SK-N-SH (cell line): ENCODE results near the gene CASQ1. TPM values are rescaled to one million over a fixed set of nuclear protein-coding genes. Genes with fewer than 3 reads are reported as not detected.

ENCODE experiments used
- CTCF ChIA-PET: fragments of 300-600, 350-600 bp; formaldehyde crosslinking; extraction: SDS; loops from one replicate; lab custom pipeline; 2021; lab: Yijun Ruan, JAX
- POLR2A ChIA-PET: fragments of 350-600 bp; sonication (Branson Sonifier 250); formaldehyde crosslinking; extraction: SDS; loops from one replicate; lab custom pipeline; 2020; ENCODE audit warnings: antibody characterized with exemption, inconsistent platforms; lab: Yijun Ruan, JAX
- DNase-seq: peaks from one replicate; pipeline ENCODE4 v3.0.0; 2012
- H2AFZ ChIP-seq: fragments of 200-600 bp; sonication (generic); 2 replicates; pipeline ENCODE4 v1.8.1; 2016; ENCODE audit warnings: antibody characterized with exemption, mild to moderate bottlenecking, low read depth
- H3F3A ChIP-seq: fragments of 200-600 bp; sonication (generic); replicated peaks from 2 replicates; pipeline ENCODE3; 2016; ENCODE audit warnings: antibody characterized with exemption, mild to moderate bottlenecking; ENCODE audit not compliant: insufficient read depth
- H3K27ac ChIP-seq, 2 experiments: fragments of 200-500 bp in 1 of 2; fragments of 200-600 bp in 1 of 2; sonication (Bioruptor generic) in 1 of 2; sonication (generic), shearing (Covaris generic) in 1 of 2; 2 replicates each; pipeline versions ENCODE4 v1.5.1 to v1.6.1; 2014 to 2016; ENCODE audit warnings: low read depth in 2 of 2, inconsistent platforms in 1 of 2, low read length in 1 of 2, mild to moderate bottlenecking in 1 of 2, mixed read lengths in 1 of 2
- H3K27me3 ChIP-seq: fragments of 200-600 bp; sonication (generic), shearing (Covaris generic); 2 replicates; pipeline ENCODE4 v1.6.1; 2016; ENCODE audit warnings: mixed run types; ENCODE audit not compliant: insufficient read depth
- H3K36me3 ChIP-seq, 2 experiments: fragments of 200-500 bp in 1 of 2; fragments of 200-600 bp in 1 of 2; sonication (Bioruptor generic) in 1 of 2; sonication (generic) in 1 of 2; replicated peaks in 1 of 2; 2 replicates each; pipeline versions ENCODE3 to v1.5.1; 2014 to 2016; ENCODE audit warnings: low read length in 1 of 2, mild to moderate bottlenecking in 1 of 2; ENCODE audit not compliant: insufficient read depth in 2 of 2, control insufficient read depth in 1 of 2
- H3K4me1 ChIP-seq, 2 experiments: fragments of 200-500 bp in 1 of 2; fragments of 200-600 bp in 1 of 2; sonication (Bioruptor generic) in 1 of 2; sonication (generic), shearing (Covaris generic) in 1 of 2; 2 replicates each; pipeline versions ENCODE4 v1.5.1 to v1.6.1; 2014 to 2016; ENCODE audit warnings: low read depth in 1 of 2, low read length in 1 of 2, mixed run types in 1 of 2; ENCODE audit not compliant: insufficient read depth in 2 of 2, control insufficient read depth in 1 of 2
- H3K4me2 ChIP-seq: fragments of 200-600 bp; sonication (generic), shearing (Covaris generic); 2 replicates; pipeline ENCODE4 v1.6.1; 2017; ENCODE audit warnings: mixed run types
- H3K4me3 ChIP-seq, 2 experiments: fragments of 200-500 bp in 1 of 2; fragments of 200-600 bp in 1 of 2; sonication (Bioruptor generic) in 1 of 2; sonication (generic), shearing (Covaris generic) in 1 of 2; 2 replicates each; pipeline versions ENCODE4 v1.5.1 to v1.8.1; 2014 to 2016; ENCODE audit warnings: low read depth in 2 of 2, inconsistent platforms in 1 of 2, low read length in 1 of 2, mild to moderate bottlenecking in 1 of 2, mixed read lengths in 1 of 2, moderate library complexity in 1 of 2
- H3K79me2 ChIP-seq: fragments of 200-600 bp; sonication (generic); 2 replicates; pipeline ENCODE4 v1.8.1; 2017; ENCODE audit warnings: mild to moderate bottlenecking; ENCODE audit not compliant: insufficient read depth
- H3K9ac ChIP-seq: fragments of 200-600 bp; sonication (generic); 2 replicates; pipeline ENCODE4 v1.6.1; 2017; ENCODE audit warnings: mixed run types
- H3K9me2 ChIP-seq: fragments of 200-600 bp; sonication (generic); 2 replicates; pipeline ENCODE4 v1.6.1; 2017; ENCODE audit warnings: mixed run types
- H3K9me3 ChIP-seq: fragments of 200-600 bp; sonication (generic); 2 replicates; pipeline ENCODE4 v1.6.1; 2017; ENCODE audit warnings: mixed run types, mild to moderate bottlenecking, moderate library complexity
- H4K20me1 ChIP-seq: fragments of 200-600 bp; sonication (generic); 2 replicates; pipeline ENCODE4 v1.6.1; 2017; ENCODE audit warnings: mild to moderate bottlenecking, mixed run types; ENCODE audit not compliant: insufficient read depth
- CHD2 ChIP-seq: fragments of 150-350 bp; IDR thresholded peaks from 2 replicates; pipeline ENCODE4 v1.6.1; 2018; ENCODE audit warnings: low read length; ENCODE audit not compliant: partially characterized antibody
- FOXJ3 ChIP-seq: sonication (generic); formaldehyde crosslinking; IDR thresholded peaks from 2 replicates; pipeline ENCODE4 v1.5.1; 2020; ENCODE audit warnings: mild to moderate bottlenecking, missing genetic modification reagents
- FOXM1 ChIP-seq: IDR thresholded peaks from 2 replicates; pipeline ENCODE4 v1.4.0; 2012; ENCODE audit warnings: low read depth, mild to moderate bottlenecking
- GABPA ChIP-seq: IDR thresholded peaks from 2 replicates; pipeline ENCODE4 v1.4.0; 2012; ENCODE audit warnings: low read depth, mild to moderate bottlenecking
- GATA2 ChIP-seq: sonication (generic); formaldehyde crosslinking; IDR thresholded peaks from 2 replicates; pipeline ENCODE4 v1.5.0; 2020; ENCODE audit warnings: mild to moderate bottlenecking, missing genetic modification reagents
- NFIC ChIP-seq: IDR thresholded peaks from 2 replicates; pipeline ENCODE4 v1.4.0; 2012; ENCODE audit warnings: borderline replicate concordance
- NRF1 ChIP-seq: IDR thresholded peaks from 2 replicates; pipeline ENCODE4 v1.6.1; 2012; ENCODE audit warnings: low read depth, mild to moderate bottlenecking, low read length
- POLR2AphosphoS5 ChIP-seq: IDR thresholded peaks from 2 replicates; pipeline ENCODE4 v1.6.1; 2012; ENCODE audit warnings: low read depth, low read length
- RAD21 ChIP-seq: IDR thresholded peaks from 2 replicates; pipeline ENCODE4 v1.6.1; 2012; ENCODE audit warnings: mild to moderate bottlenecking, low read length
- RFX5 ChIP-seq: IDR thresholded peaks from 2 replicates; pipeline ENCODE4 v1.6.1; 2012; ENCODE audit warnings: mild to moderate bottlenecking, improper control_type of control experiment, low read length
- SIN3A ChIP-seq: IDR thresholded peaks from 2 replicates; pipeline ENCODE4 v1.6.1; 2012; ENCODE audit warnings: low read depth, mild to moderate bottlenecking, low read length, moderate library complexity, borderline replicate concordance
- SMC3 ChIP-seq: IDR thresholded peaks from 2 replicates; pipeline ENCODE4 v1.6.1; 2012; ENCODE audit warnings: low read depth, low read length, improper control_type of control experiment
- TCF12 ChIP-seq: IDR thresholded peaks from 2 replicates; pipeline ENCODE4 v1.4.0; 2012
- WGBS: methylation state at CpG from one replicate; pipeline ENCODE4 v1.1.6; 2017; ENCODE audit warnings: low lambda C conversion rate; 5-methylcytosine and 5-hydroxymethylcytosine counted together
- polyA plus RNA-seq, 3 experiments: library from polyadenylated mRNA; depleted of rRNA; stranded (reverse); fragments of >200 nt; gene quantifications; 2 replicates each; pipeline ENCODE4 v1.2.3, GENCODE V29; 2012
- TF ChIP-seq, protein P1 (sequence below): fragments of 150-350 bp; IDR thresholded peaks from 2 replicates; pipeline ENCODE4 v1.6.1; 2016; ENCODE audit warnings: mild to moderate bottlenecking, low read depth, low read length

Gene CASQ1
- polyA plus RNA-seq, 1 of the 3 experiments (the other 2 are of a cell fraction) = 0.08 TPM

DNA sequence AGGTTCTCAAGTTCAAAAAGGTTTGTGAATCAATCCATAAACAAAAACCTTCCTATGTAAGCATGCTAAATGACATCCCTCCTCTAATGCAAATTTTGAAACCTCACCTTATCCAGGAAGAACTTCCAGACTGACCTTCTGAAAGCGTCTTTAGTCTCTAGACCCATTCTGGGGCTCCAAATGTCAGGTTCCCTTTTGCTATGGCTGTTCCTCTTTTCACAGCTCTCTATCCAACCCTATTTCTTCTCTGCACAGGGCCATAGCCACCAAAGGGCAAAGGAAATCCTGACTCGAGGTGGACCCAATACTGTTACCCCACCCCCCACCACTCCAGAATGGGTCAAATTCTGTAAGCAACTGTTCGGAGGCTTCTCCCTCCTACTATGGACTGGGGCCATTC lies 35.6 kb upstream of the CASQ1 start:
- H3K4me2 ChIP-seq = no peak overlapping the region
- no peaks in the 10 kb centered on the region for H3F3A ChIP-seq
- no peak overlapping the region for H2AFZ ChIP-seq
- no peaks in the 10 kb centered on the region for H3K9me2 ChIP-seq
- H3K9me3 ChIP-seq = no peaks in the 10 kb centered on the region
- no peaks in the 10 kb centered on the region for H3K79me2 ChIP-seq
- H3K9ac ChIP-seq = no peak overlapping the region
- no peaks in the 10 kb centered on the region for H4K20me1 ChIP-seq
- 52% methylated on average over 3 of the region's 3 CpGs for WGBS
- no peaks in the 10 kb centered on the region; the same call in 1 of the 2 replicates for H3K27me3 ChIP-seq
- H3K36me3 ChIP-seq = no peaks in the 10 kb centered on the region
- CTCF ChIA-PET = interaction anchor here (1.1 to 1.4 kb wide), 2 partner anchors 38 to 53 kb away, joined by 4 to 5 read pairs; no protein-coding TSS in a partner anchor
- no peak overlapping the region for H3K4me3 ChIP-seq
- DNase-seq = no peak
- TF ChIP-seq, protein P1, sequence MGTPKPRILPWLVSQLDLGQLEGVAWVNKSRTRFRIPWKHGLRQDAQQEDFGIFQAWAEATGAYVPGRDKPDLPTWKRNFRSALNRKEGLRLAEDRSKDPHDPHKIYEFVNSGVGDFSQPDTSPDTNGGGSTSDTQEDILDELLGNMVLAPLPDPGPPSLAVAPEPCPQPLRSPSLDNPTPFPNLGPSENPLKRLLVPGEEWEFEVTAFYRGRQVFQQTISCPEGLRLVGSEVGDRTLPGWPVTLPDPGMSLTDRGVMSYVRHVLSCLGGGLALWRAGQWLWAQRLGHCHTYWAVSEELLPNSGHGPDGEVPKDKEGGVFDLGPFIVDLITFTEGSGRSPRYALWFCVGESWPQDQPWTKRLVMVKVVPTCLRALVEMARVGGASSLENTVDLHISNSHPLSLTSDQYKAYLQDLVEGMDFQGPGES = no peak
- no peak for TF ChIP-seq NFIC
- TF ChIP-seq TCF12 = no peak
- no peak for TF ChIP-seq FOXJ3
- no peak for TF ChIP-seq POLR2AphosphoS5
- 0 out of 4 replicates have a peak, but pooled peaks cover 0 to 3% of the 10 kb centered on the region in 2 experiments for H3K4me1 ChIP-seq
- POLR2A ChIA-PET = no interaction called here
- no peak overlapping the region for H3K27ac ChIP-seq

DNA sequence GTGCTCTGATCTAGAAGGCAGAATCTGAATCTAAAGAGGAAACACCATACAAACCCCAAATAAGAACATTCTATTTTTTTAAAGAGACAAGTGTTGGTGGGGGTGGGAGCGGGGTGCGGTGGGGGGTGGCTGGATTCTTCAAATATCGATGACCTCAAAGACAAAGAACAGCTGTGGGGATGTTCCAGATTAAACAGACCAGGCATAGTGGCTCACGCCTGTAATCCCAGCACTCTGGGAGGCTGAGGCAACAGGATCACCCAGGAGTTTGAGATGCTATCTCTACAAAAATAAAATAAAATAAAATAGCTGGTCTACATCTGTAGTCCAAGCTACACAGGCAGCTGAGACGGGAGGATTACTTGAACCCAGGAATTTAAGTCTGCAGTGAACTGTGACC lies 34.0 kb upstream of the CASQ1 start:
- Histone ChIP-seq H3K9ac (no peak overlapping the region), H3K4me3 (no peak overlapping the region), H2AFZ (no peak overlapping the region), H3K4me2 (no peak overlapping the region), H3F3A (no peaks in the 10 kb centered on the region), H3K27me3 (no peaks in the 10 kb centered on the region; the same call in 1 of the 2 replicates), H3K4me1 (no peaks in the 10 kb centered on the region), H3K9me2 (no peaks in the 10 kb centered on the region), H4K20me1 (no peaks in the 10 kb centered on the region), H3K79me2 (no peaks in the 10 kb centered on the region), H3K9me3 (no peaks in the 10 kb centered on the region), H3K27ac (no peak overlapping the region), H3K36me3 (no peaks in the 10 kb centered on the region)
- ChIA-PET CTCF (interaction anchor here (1.0 to 2.1 kb wide), 4 partner anchors 8 to 56 kb away, joined by 3 to 4 read pairs (median 3); no protein-coding TSS in a partner anchor), POLR2A (no interaction called here)
- TF ChIP-seq FOXM1 (no peak), SMC3 (no peak), RFX5 (no peak), GATA2 (CRISPR knock-in tag) (no peak), CHD2 (no peak)
- WGBS = 37% methylated on average over 5 of the region's 5 CpGs
- DNase-seq = no peak

DNA sequence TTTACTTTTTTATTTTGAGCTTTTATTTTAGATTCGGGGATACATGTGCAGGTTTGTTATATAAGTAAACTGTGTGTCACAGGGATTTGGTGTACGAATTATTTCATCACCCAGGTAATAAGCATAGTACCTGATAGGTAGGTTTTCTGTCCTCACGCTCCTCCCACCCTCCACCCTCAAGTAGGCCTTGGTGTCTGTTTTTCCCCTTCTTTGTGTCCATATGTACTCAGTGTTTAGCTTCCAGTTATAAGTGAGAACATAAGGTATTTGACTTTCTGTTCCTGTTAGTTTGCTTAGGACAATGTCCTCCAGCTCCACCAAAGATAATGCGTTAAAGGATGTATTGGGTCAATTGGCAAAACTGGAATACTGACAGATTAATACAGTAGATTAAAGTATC lies 33.2 kb upstream of the CASQ1 start:
- CTCF ChIA-PET = interaction anchor here (1.2 to 2.1 kb wide), 3 partner anchors 9 to 56 kb away, joined by 3 to 4 read pairs (median 3); no protein-coding TSS in a partner anchor
- Histone ChIP-seq H3K36me3 (no peaks in the 10 kb centered on the region), H3K9me3 (no peaks in the 10 kb centered on the region), H3K4me1 (no peaks in the 10 kb centered on the region), H3K4me3 (no peak overlapping the region), H3K4me2 (no peak overlapping the region), H3K27me3 (no peaks in the 10 kb centered on the region; the same call in 1 of the 2 replicates), H2AFZ (no peak overlapping the region), H4K20me1 (no peaks in the 10 kb centered on the region), H3K9me2 (no peaks in the 10 kb centered on the region), H3K9ac (no peak overlapping the region), H3F3A (no peaks in the 10 kb centered on the region), H3K79me2 (no peaks in the 10 kb centered on the region), H3K27ac (no peak overlapping the region)
- WGBS = 62% methylated on average over 4 of the region's 4 CpGs
- DNase-seq = no peak
- POLR2A ChIA-PET = no interaction called here
- no peak for TF ChIP-seq FOXM1
- no peak for TF ChIP-seq NRF1
- no peak for TF ChIP-seq GABPA
- TF ChIP-seq RAD21 = no peak
- TF ChIP-seq SIN3A = no peak
- no peak for TF ChIP-seq FOXJ3
